Activated T-cell treated with anti-CD3 and anti-CD28 coated beads for 4 hours (primary cell): ENCODE results near the gene HMGCL.
A peak's percentile ranks its signal among the peaks of the same experiment; 100 is the strongest.
"Not testable (repeated sequence)": the region's sequence is repeated elsewhere in the genome, so short reads cannot be mapped to it uniquely, and the experiment has no call there.

Experiments used
- DNase-seq: peaks from one replicate; pipeline ENCODE4 v3.0.0-alpha.2; 2020

HMGCL gene

GRCh38 chr1:23825076-23825761, at the start of gene HMGCL:
Gene HMGCL, minus strand, starts transcription at chr1:23825429. Its CDS starts 14 bp downstream, at chr1:23825415.
- DNase-seq, result peak; percentile 82

- no peak for DNase-seq
Observed at GRCh38 chr1:23872421-23872820, 47.2 kb upstream of the HMGCL start.

DNA sequence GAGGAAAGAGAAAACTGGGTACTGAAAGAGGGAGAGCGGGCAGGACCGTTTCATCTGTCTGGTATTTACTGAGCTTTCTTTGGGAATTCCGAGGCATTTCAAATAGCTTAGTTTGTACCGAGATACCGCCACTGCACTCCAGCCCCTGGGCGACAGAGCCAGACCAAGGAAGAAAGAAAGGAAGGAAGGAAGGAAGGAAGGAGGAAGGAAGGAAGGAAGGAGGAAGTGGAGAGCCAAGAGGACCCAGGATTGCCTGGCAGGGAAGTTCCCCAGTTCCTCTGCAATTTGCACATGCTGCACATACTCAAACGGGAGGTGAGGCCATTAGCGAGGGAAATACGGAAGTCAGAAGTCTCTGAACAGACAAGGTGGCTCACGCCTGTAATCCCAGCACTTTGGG, 43.8 kb upstream of the HMGCL start:
- DNase-seq, result no peak

DNA sequence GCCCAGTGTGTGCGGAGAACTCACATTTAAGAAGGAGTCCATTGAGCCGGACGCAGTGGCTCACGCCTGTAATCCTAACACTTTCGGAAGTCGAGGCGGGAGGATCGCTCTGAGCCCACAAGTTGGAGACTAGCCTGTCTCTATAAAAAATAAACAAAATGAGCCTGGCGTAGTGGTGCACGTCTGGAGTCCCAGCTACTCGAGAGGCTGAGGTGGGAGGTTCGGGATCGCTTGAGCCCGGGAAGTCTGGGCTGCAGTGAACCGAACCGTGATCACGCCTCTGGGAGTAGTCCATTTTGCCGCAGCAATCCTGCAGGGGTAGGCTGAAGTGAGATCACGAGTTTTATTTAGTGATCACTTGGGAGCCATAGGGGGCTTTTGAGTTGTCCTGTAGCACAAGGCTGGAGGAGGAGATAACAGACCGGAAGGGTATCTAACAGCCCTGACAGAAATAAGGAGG, 43.4 kb upstream of the HMGCL start:
- no peak for DNase-seq

GRCh38 chr1:23867895-23868556, 42.8 kb upstream of the HMGCL start, which contains the start of gene FUCA1:
Gene FUCA1, minus strand, starts transcription at chr1:23868290. Its CDS starts 4 bp downstream, at chr1:23868286.
- peak; percentile 92 for DNase-seq

DNA sequence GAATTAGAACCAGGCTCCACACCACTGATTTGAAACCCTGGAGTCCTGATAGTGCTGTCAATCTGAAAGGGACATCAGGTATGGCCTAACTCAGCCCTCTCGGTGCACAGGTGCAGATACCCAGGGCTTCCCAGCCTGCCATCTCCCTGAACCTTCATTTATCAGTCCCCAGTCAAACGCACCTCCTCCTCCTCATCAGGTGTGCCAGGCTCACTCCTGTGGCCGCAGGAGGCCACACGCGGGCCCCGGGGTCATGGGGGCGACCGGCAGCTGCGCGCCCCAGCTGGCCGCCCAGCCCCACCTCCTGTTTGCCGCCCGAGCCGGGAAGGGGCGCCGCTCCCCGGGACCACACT, 42.3 kb upstream of the HMGCL start:
- DNase-seq, result no peak

GRCh38 chr1:23865543-23865930, 40.3 kb upstream of the HMGCL start:
- no peak for DNase-seq

DNA sequence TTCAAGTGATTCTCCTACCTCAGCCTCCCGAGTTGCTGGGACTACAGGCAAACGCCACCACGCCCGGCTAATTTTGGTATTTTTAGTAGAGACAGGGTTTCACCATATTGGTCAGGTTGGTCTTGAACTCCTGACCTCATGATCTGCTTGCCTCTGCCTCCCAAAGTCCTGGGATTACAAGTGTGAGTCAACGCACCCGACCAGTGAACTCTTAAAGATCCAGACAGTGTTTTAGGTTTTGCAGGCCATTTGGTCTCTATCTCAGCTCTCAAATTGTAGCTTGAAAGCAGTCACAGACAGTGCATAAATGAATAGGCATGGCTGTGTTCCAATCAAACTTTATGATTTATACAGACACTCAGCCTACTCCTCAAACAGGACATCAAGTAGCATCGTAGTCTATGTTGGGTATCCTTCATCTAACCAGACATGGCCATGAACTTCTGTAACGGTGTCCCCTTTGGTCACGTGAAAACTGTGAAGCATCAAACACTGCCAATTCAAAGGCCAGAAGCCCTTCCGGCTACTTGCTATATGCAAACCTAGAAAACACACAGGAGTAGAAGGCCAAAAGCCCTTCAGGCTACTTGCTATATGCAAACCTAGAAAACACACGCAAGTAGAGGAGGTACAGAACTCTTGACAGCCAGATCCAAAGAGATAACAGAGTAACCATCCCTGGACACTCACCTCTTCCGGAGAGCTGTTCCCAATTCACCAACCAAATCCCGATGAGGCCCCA, 39.7 kb upstream of the HMGCL start:
- no peak for DNase-seq

DNA sequence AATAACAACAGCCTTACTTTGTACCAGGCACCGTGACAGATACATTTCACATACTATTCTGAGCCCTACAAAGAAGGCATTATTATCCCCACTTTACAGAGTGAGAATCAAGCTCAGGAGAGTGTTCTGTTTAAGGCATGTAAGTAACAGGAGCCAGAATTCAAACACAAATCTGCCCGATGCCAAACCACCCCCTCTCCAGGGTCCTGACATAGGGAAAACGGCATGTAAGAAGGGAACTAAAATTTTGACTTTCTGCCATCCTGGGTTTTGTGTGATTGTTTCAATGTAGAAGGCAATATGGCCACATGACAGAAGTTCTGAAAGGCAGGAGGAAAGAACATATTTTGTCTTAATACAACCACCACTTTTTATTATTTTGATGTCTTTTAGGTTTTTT, 37.4 kb upstream of the HMGCL start:
- no peak for DNase-seq

DNA sequence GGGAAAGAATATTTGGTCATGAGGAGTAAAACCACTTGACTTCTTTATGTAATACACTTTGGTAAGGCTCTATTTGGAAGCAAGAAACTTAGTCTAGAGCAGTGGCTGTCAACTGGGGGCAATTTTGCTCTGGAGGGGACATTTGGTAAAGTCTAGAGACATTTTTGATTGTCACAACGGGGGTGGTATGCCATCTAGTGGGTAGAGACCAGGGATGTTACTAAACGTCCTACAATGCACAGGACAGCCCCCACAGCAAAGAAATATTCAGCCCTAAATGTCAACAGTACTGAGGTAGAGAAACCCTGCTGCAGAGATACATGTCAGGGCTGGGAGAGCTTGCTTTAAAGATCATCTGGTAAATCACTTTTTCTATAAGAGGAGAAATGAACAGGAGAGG, 29.3 kb upstream of the HMGCL start:
- DNase-seq, result no peak

DNA sequence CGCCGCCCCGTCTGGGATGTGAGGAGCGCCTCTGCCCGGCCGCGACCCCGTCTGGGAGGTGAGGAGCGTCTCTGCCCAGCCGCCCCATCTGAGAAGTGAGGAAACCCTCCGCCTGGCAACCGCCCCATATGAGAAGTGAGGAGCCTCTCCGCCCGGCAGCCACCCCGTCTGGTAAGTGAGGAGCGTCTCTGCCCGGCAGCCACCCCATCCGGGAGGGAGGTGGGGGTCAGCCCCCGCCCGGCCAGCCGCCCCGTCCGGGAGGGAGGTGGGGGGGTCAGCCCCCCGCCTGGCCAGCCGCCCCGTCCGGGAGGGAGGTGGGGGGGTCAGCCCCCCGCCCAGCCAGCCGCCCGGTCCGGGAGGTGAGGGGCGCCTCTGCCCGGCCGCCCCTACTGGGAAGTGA, 27.9 kb upstream of the HMGCL start:
- not testable (repeated sequence) for DNase-seq

DNA sequence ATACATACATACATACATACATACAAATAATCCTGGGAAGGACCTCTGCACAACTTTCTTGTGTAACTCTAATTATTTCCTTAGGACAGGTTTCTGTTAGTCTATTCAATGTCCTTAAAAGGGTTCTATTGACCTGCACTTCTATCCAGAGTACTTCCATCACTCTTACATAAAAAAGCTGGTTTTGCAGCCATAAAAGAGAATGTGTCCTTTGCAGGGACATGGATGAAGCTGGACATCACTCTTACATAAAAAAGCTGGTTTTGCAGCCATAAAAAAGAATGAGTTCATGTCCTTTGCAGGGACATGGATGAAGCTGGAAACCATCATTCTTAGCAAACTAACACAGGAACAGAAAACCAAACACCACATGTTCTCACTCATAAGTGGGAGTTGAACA, 26.2 kb upstream of the HMGCL start:
- not testable (repeated sequence) for DNase-seq

- no peak for DNase-seq
Observed at GRCh38 chr1:23848673-23849616, 23.7 kb upstream of the HMGCL start.

- not testable (repeated sequence) for DNase-seq
Observed at GRCh38 chr1:23847482-23848095, 22.4 kb upstream of the HMGCL start.

DNA sequence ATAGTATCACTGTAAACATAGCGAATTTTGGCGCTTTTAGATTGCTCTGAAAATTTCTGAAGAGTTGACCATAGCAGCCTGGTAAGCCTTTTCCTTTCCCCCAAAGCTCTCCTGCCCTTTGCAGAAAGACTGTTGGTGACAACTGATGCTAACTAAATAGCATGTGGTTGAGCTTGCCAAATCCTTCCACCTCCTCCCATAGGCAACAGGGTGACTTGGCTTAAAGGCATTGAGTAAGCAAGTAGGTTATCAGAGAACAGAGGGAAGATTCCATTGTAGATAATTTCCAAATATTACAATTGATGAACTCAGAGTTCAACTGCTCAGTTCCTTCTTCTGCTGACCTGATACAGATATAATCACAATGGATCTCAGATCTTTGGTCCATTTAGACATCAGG, 19.9 kb upstream of the HMGCL start:
- DNase-seq, result no peak

GRCh38 chr1:23843644-23844043, 18.4 kb upstream of the HMGCL start:
- DNase-seq, result no peak

GRCh38 chr1:23838401-23838866, 13.2 kb upstream of the HMGCL start:
- DNase-seq, result peak; percentile 64

DNA sequence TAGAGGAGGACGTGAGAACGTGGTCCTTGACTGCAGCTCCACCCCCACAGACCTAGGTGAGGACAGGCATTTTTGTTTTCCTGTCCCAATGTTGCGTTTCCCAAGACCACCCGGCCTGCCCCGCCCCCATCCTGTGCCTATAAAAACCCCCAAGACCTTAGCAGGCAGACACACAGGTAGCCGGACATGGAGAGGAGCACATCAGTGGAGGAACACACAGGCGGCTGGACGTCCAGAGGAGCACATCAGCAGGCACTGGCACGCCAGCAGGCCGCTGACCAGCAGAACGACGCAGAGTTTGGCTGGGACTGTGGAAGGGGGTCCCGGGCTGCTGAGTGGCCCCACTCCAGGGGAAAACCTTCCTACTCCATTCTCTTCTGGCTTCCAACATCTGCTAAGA, 12.7 kb upstream of the HMGCL start:
- no peak for DNase-seq

DNA sequence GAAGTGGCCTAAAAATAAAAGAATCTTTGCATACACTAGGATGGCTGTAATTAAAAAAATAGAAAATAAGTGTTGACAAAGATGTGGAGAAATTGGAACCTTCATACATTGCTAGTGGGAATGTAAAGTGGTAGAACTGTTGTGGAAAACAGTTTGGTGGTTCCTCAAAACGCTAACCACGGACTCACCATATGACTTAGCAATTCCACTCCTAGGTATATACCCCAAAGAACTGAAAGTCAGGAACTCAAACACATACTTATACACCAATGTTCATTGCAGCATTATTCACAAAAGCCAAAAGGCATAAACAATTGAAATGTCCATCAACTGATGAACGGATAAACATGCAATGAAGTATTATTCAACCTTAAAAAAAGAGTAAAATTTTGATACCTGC, 10.8 kb upstream of the HMGCL start:
- no peak for DNase-seq

- not testable (repeated sequence) for DNase-seq
Observed at GRCh38 chr1:23834156-23834555, 8.9 kb upstream of the HMGCL start.

DNA sequence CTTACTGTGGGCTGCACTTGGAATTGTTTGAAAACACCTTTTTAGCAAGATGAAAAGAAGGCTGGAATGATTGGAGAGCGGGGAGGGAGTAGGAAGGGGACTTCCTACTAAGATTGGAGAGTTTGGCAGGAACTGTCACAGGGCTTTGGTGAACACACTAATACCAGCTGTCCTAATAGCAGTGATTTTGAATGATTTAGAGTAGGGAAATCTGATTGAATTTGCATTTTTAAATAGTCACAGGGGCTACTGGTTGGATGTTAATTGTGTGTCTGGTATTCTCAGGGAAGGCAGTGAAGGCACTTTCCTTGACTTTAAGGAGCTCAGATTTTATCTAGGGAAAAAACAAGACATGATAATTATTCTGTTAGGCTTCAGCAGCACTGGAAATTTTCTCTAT, 2.5 kb upstream of the HMGCL start:
- no peak for DNase-seq

DNA sequence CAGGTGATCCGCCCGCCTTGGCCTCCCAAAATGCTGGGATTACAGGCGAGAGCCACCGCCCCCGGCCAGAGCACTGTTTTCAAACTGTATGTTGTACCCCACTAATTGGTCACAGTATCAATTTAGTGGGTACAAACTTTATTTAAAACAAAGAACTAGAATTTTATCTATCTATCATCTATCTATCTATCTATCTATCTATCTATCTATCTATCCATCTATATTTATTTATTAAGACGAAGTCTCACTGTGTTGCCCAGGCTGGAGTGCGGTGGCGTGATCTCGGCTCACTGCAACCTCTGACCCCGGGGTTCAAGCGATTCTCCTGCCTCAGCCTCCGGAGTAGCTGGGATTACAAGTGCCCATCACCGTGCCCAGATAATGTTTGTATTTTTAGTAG, 1.4 kb upstream of the HMGCL start:
- not testable (repeated sequence) for DNase-seq
